RPMI8226 (cell line): Measurements from ENCODE around the gene NPIPB6.
A peak's percentile ranks its signal among the peaks of the same experiment; 100 is the strongest.

Source experiments
- DNase-seq: peaks from one replicate; pipeline ENCODE4 v3.0.0-alpha.2; 2015

Gene NPIPB6

GRCh38 chr16:28297784-28298510 lies 65.4 kb downstream of the NPIPB6 start:
- no peak for DNase-seq

- DNase-seq: peak; percentile 51
Observed at GRCh38 chr16:28297308-28297707, 66.0 kb downstream of the NPIPB6 start.

GRCh38 chr16:28295276-28295675 lies 68.0 kb downstream of the NPIPB6 start:
- no peak for DNase-seq

GRCh38 chr16:28294201-28294600 lies 69.1 kb downstream of the NPIPB6 start:
- no peak for DNase-seq

- no peak for DNase-seq
Observed at GRCh38 chr16:28293601-28293960, 69.7 kb downstream of the NPIPB6 start.

- DNase-seq: no peak
Observed at GRCh38 chr16:28292731-28293600, 70.3 kb downstream of the NPIPB6 start.
